ENCODE measurements around the gene KAT7. TPM values are rescaled to one million over a fixed set of nuclear protein-coding genes. Genes with fewer than 3 reads are reported as not detected.

KAT7 gene
- total RNA-seq, 6 experiments from 2014 or later = 35.3 to 45.5 (median 36.5) TPM

GRCh38 chr17:49854126-49854525 is 65.6 kb downstream of the KAT7 start:
- Mint-ChIP-seq H3K36me3 (ENCODE audit: low read depth) (no peaks in the 10 kb centered on the region), H3K27ac (no peak overlapping the region), H3K9me3 (no peaks in the 10 kb centered on the region), H3K4me3 (no peak overlapping the region), H3K27me3 (ENCODE audit: insufficient read depth) (peaks cover 24% of the 10 kb centered on the region), H3K4me1 (ENCODE audit: low read depth) (peaks cover 4% of the 10 kb centered on the region; the same call in 1 of the 2 replicates)
- no peak for DNase-seq
- TF ChIP-seq, protein P1, sequence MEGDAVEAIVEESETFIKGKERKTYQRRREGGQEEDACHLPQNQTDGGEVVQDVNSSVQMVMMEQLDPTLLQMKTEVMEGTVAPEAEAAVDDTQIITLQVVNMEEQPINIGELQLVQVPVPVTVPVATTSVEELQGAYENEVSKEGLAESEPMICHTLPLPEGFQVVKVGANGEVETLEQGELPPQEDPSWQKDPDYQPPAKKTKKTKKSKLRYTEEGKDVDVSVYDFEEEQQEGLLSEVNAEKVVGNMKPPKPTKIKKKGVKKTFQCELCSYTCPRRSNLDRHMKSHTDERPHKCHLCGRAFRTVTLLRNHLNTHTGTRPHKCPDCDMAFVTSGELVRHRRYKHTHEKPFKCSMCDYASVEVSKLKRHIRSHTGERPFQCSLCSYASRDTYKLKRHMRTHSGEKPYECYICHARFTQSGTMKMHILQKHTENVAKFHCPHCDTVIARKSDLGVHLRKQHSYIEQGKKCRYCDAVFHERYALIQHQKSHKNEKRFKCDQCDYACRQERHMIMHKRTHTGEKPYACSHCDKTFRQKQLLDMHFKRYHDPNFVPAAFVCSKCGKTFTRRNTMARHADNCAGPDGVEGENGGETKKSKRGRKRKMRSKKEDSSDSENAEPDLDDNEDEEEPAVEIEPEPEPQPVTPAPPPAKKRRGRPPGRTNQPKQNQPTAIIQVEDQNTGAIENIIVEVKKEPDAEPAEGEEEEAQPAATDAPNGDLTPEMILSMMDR (IDR thresholded peaks at IDR 0.05) = no peak

DNA sequence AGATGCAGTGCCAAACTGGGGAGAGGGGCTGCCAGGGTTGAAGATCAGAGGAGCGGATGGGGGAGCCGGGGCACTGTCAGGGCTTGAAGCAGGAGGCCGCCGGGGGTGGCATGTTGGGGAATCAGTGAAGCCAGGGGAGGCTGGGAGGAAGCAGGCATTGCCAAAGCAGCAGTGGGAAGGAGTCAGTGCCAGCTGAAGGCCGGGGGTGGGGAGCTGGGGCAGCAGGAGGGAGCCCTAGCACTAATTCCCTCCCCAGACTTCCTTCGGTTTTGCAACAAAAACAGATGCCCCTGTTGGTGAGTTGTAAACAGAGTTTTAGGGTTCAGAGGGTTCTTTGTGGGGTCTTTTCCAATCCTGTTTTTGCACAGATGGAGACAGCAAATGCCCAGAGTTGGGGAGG is 70.3 kb downstream of the KAT7 start:
- H3K36me3 Mint-ChIP-seq (ENCODE audit: low read depth) = no peaks in the 10 kb centered on the region
- no peaks in the 10 kb centered on the region for H3K9me3 Mint-ChIP-seq
- TF ChIP-seq, protein P1 (IDR thresholded peaks at IDR 0.05) = no peak
- H3K4me1 Mint-ChIP-seq (ENCODE audit: low read depth) = no peaks in the 10 kb centered on the region
- H3K4me3 Mint-ChIP-seq = no peak overlapping the region
- DNase-seq = no peak
- H3K27me3 Mint-ChIP-seq (ENCODE audit: insufficient read depth) = peaks cover 33% of the 10 kb centered on the region
- H3K27ac Mint-ChIP-seq = no peak overlapping the region

- no peak overlapping the region for H3K4me3 Mint-ChIP-seq
- H3K27ac Mint-ChIP-seq = no peak overlapping the region
- no peak for DNase-seq
- H3K36me3 Mint-ChIP-seq (ENCODE audit: low read depth) = no peaks in the 10 kb centered on the region
- TF ChIP-seq, protein P1 (IDR thresholded peaks at IDR 0.05) = no peak
- no peaks in the 10 kb centered on the region for H3K4me1 Mint-ChIP-seq (ENCODE audit: low read depth)
- H3K27me3 Mint-ChIP-seq (ENCODE audit: insufficient read depth) = peaks cover 34% of the 10 kb centered on the region
- no peaks in the 10 kb centered on the region for H3K9me3 Mint-ChIP-seq
Observed at GRCh38 chr17:49859991-49860953, 71.8 kb downstream of the KAT7 start.

DNA sequence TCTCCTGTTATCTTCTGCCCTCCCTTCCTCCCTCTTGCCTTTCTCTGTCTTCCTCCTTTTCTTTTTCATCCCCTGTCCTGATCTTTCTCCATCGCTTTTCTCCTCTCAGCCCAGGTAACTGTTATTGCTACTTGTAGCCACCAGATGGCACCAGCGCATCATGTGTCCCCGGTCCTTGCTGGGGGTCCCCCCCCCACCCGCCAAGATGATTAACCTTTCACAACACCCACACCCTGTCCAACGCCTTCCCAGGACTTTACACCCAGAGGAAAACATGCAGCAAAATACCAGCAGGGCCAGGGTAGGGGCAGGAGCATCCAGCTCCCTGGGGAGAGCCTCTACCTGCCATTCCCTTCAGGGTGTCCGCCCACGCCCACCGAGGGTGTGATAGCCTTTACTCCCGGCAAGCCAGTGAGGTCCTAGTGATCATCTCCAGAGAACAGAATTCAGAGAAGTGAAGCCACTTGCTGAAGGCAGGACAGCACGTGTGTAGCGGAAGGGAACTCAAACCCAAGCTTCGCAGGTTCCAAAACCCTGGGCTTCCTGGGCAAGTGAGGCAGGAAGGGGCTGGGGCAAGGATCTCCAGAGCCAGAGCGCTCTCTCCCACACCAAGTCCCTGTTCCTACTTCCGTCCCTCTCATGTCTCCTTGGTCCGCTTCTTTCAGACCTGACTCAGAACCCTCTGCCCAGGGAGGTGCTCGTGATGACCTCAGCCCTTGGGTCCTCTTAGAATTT is 72.8 kb downstream of the KAT7 start:
- Mint-ChIP-seq H3K36me3 (ENCODE audit: low read depth) (no peaks in the 10 kb centered on the region), H3K4me1 (ENCODE audit: low read depth) (no peaks in the 10 kb centered on the region), H3K4me3 (no peak overlapping the region), H3K9me3 (no peaks in the 10 kb centered on the region), H3K27ac (no peak overlapping the region), H3K27me3 (ENCODE audit: insufficient read depth) (peaks cover 37% of the 10 kb centered on the region)
- peak; percentile 5 for DNase-seq
- TF ChIP-seq, protein P1 (IDR thresholded peaks at IDR 0.05) = peak; percentile 94

DNA sequence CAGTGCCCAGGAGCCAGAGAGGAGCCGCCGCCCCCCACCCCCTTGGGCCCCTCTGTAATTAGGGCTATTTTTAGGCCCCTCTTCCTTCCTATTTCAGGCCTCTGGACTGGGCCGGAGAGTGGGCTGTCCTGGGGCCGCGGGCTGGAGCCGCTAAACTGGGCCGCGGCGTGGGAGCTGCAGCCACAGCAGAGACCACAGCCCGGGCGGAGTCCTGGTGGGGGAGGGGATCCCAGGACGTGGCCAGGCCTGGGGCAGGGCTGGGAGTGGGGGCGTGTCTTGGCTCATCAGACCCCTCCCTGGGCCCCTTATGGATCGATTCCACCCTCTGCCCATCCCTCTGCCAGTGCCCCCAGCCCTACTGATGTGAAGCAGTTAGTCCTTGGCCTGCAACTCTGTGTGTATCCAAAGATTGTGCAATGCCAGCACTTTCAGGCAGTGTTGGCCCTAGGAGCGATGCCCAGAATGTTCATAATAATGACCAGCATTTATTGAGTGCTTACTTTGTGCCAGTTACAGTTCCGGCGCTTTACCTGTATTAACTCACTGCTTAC is 74.4 kb downstream of the KAT7 start:
- Mint-ChIP-seq H3K4me3 (no peak overlapping the region), H3K36me3 (ENCODE audit: low read depth) (no peaks in the 10 kb centered on the region), H3K27me3 (ENCODE audit: insufficient read depth) (peaks cover 37% of the 10 kb centered on the region), H3K9me3 (no peaks in the 10 kb centered on the region), H3K4me1 (ENCODE audit: low read depth) (no peaks in the 10 kb centered on the region), H3K27ac (no peak overlapping the region)
- no peak for DNase-seq
- TF ChIP-seq, protein P1 (IDR thresholded peaks at IDR 0.05) = no peak

Measured in HFFc6 (cell line).